ENCODE measurements around the gene MRPL3.

GRCh38 chr3:131541288-131541687, 38.5 kb upstream of the MRPL3 start:
- no peak for TF ChIP-seq CTCF (IDR thresholded peaks at IDR 0.05; ENCODE audit: insufficient read depth, low read length)
- TF ChIP-seq GABPA (IDR thresholded peaks at IDR 0.05; ENCODE audit: low read depth): no peak
- TF ChIP-seq POLR2AphosphoS5 (IDR thresholded peaks at IDR 0.05; ENCODE audit: low read depth): no peak
- no peak for TF ChIP-seq SPI1 (IDR thresholded peaks at IDR 0.05; ENCODE audit: borderline replicate concordance, low read depth)
